IMR-90 (cell line): ENCODE data around the gene DYNLT3. TPM values are rescaled to one million over a fixed set of nuclear protein-coding genes. Genes with fewer than 3 reads are reported as not detected.

Experiments
- ATAC-seq: fragments of 200-7000 bp; cut with Tn5 transposase; 2 replicates; pipeline ENCODE4 v1.9.1; 2020; ENCODE audit warnings: low read depth, mild to moderate bottlenecking, moderate library complexity
- BruUV-seq: library from RNA; stranded (reverse); fragments of 400-500 nt; replicated peaks from 2 replicates; lab custom pipeline; 2021; lab: Mats Ljungman, UMichigan
- CTCF ChIA-PET: fragments of 300-600 bp; formaldehyde crosslinking; extraction: SDS; loops from one replicate; lab custom pipeline; 2021; ENCODE audit warnings: antibody characterized with exemption; lab: Yijun Ruan, JAX
- POLR2A ChIA-PET: fragments of 300-600 bp; sonication (Branson Sonifier 250); formaldehyde crosslinking; loops from one replicate; lab custom pipeline; 2022; ENCODE audit warnings: antibody characterized with exemption; ENCODE audit not compliant: unreplicated experiment; lab: Charles Lee
- DNase-seq: peaks from one replicate; pipeline ENCODE4 v3.0.0; 2013
- H2AFZ ChIP-seq: replicated peaks from 2 replicates; pipeline ENCODE3; 2013; ENCODE audit warnings: low read length, mild to moderate bottlenecking; ENCODE audit not compliant: poor library complexity
- H2AK5ac ChIP-seq: 2 replicates; pipeline ENCODE4 v1.6.1; 2013; ENCODE audit warnings: low read depth, low read length, inconsistent platforms
- H2AK9ac ChIP-seq: replicated peaks from 2 replicates; pipeline ENCODE3; 2013; ENCODE audit warnings: mild to moderate bottlenecking, low read depth, low read length, moderate library complexity; ENCODE audit not compliant: poor library complexity
- H2BK120ac ChIP-seq: 2 replicates; pipeline ENCODE4 v1.6.1; 2013; ENCODE audit warnings: low read depth, low read length, inconsistent platforms
- H2BK15ac ChIP-seq: 3 replicates; pipeline ENCODE4 v1.6.1; 2013; ENCODE audit warnings: low read depth, low read length, inconsistent platforms
- H2BK20ac ChIP-seq: 2 replicates; pipeline ENCODE4 v1.6.1; 2013; ENCODE audit warnings: low read depth, mild to moderate bottlenecking, inconsistent platforms, low read length, moderate library complexity
- H2BK5ac ChIP-seq: 2 replicates; pipeline ENCODE4 v1.6.1; 2013; ENCODE audit warnings: mild to moderate bottlenecking, low read depth, low read length, inconsistent platforms; ENCODE audit not compliant: poor library complexity, severe bottlenecking
- H3K14ac ChIP-seq: replicated peaks from 2 replicates; pipeline ENCODE4 v1.6.1; 2013; ENCODE audit warnings: low read depth, low read length, inconsistent platforms
- H3K18ac ChIP-seq: 2 replicates; pipeline ENCODE4 v1.6.1; 2013; ENCODE audit warnings: low read depth, low read length, control low read depth
- H3K23ac ChIP-seq: 2 replicates; pipeline ENCODE4 v1.6.1; 2013; ENCODE audit warnings: low read depth, low read length, inconsistent platforms
- H3K27ac ChIP-seq: 2 replicates; pipeline ENCODE4 v1.5.1; 2013; ENCODE audit warnings: mild to moderate bottlenecking, control low read depth, low read length; ENCODE audit not compliant: insufficient read depth
- H3K27me3 ChIP-seq: 2 replicates; pipeline ENCODE4 v1.6.1; 2013; ENCODE audit warnings: low read length; ENCODE audit not compliant: control insufficient read depth, insufficient read depth
- H3K36me3 ChIP-seq: 2 replicates; pipeline ENCODE4 v1.6.1; 2013; ENCODE audit warnings: low read length, mixed read lengths; ENCODE audit not compliant: control insufficient read depth, insufficient read depth
- H3K4ac ChIP-seq: 2 replicates; pipeline ENCODE4 v1.6.1; 2013; ENCODE audit warnings: low read depth, low read length, inconsistent platforms
- H3K4me1 ChIP-seq: 2 replicates; pipeline ENCODE4 v1.6.1; 2013; ENCODE audit warnings: low read length, mixed read lengths; ENCODE audit not compliant: control insufficient read depth, insufficient read depth
- H3K4me2 ChIP-seq: 2 replicates; pipeline ENCODE4 v1.6.1; 2013; ENCODE audit warnings: low read depth, mild to moderate bottlenecking, control low read depth, low read length, moderate library complexity
- H3K4me3 ChIP-seq: 2 replicates; pipeline ENCODE4 v1.5.1; 2013; ENCODE audit warnings: low read depth, mild to moderate bottlenecking, control low read depth, low read length, moderate library complexity; ENCODE audit not compliant: insufficient read depth
- H3K56ac ChIP-seq: 2 replicates; pipeline ENCODE4 v1.6.1; 2013; ENCODE audit warnings: low read length, inconsistent platforms; ENCODE audit not compliant: insufficient read depth; ENCODE audit errors: extremely low read depth
- H3K79me1 ChIP-seq, 2 experiments: 2 replicates each; pipeline ENCODE4 v1.6.1; 2013; ENCODE audit warnings: low read length in 2 of 2, inconsistent platforms in 1 of 2, low read depth in 1 of 2
- H3K9ac ChIP-seq: 2 replicates; pipeline ENCODE4 v1.6.1; 2013; ENCODE audit warnings: low read depth, low read length, control low read depth
- H3K9me1 ChIP-seq: 2 replicates; pipeline ENCODE4 v1.6.1; 2013; ENCODE audit warnings: low read length, inconsistent platforms; ENCODE audit not compliant: insufficient read depth
- H3K9me3 ChIP-seq: 2 replicates; pipeline ENCODE4 v1.6.1; 2013; ENCODE audit warnings: low read length; ENCODE audit not compliant: control insufficient read depth, insufficient read depth
- H4K20me1 ChIP-seq: 2 replicates; pipeline ENCODE4 v1.6.1; 2013; ENCODE audit warnings: low read length, inconsistent platforms; ENCODE audit not compliant: insufficient read depth
- H4K5ac ChIP-seq: 2 replicates; pipeline ENCODE4 v1.6.1; 2013; ENCODE audit warnings: mild to moderate bottlenecking, low read depth, low read length, control low read depth
- H4K8ac ChIP-seq, 2 experiments: 2 replicates each; pipeline ENCODE4 v1.6.1; 2013; ENCODE audit warnings: low read depth in 2 of 2, low read length in 2 of 2, control low read depth in 1 of 2, inconsistent platforms in 1 of 2
- H4K91ac ChIP-seq: 2 replicates; pipeline ENCODE4 v1.6.1; 2013; ENCODE audit warnings: low read depth, low read length, inconsistent platforms; ENCODE audit not compliant: insufficient read depth
- CEBPB ChIP-seq: IDR thresholded peaks from 2 replicates; pipeline ENCODE4 v1.6.1; 2012; ENCODE audit warnings: low read depth, low read length, improper control_type of control experiment
- MXI1 ChIP-seq: IDR thresholded peaks from 2 replicates; pipeline ENCODE4 v1.6.1; 2012; ENCODE audit warnings: low read depth, mild to moderate bottlenecking, low read length, moderate library complexity, borderline replicate concordance
- SMC3 ChIP-seq: fragments of 150-350 bp; IDR thresholded peaks from 2 replicates; pipeline ENCODE4 v1.6.1; 2016; ENCODE audit warnings: low read depth, mild to moderate bottlenecking, antibody characterized with exemption, low read length, moderate library complexity
- WGBS, 2 experiments: methylation state at CpG; one replicate each; pipeline versions ENCODE4 v1.1.5 to v1.1.7; 2013; ENCODE audit warnings: missing lambda C conversion rate in 2 of 2; ENCODE audit not compliant: insufficient read length in 1 of 2; ENCODE audit errors: extremely low coverage in 2 of 2; 5-methylcytosine and 5-hydroxymethylcytosine counted together
- dilution Hi-C: fragments of 300-500 bp; cut with HindIII; formaldehyde crosslinking; loops from one replicate; pipeline ENCODE4 v1.14.3; 2018; ENCODE audit warnings: low sequenced_read_pairs; ENCODE audit not compliant: unreplicated experiment
- in situ Hi-C: fragments of 300-500 bp; cut with MboI; formaldehyde crosslinking; loops from 3 replicates; pipeline ENCODE4 v1.14.3; 2019; ENCODE audit warnings: low sequenced_read_pairs, inconsistent platforms, mixed read lengths
- intact Hi-C: fragments of 100-400 bp; cut with micrococcal nuclease; formaldehyde crosslinking; loops from 2 replicates; pipeline ENCODE4 v1.10.0; 2022
- polyA plus RNA-seq, 3 experiments: library from polyadenylated mRNA; depleted of rRNA; stranded (reverse); fragments of >200 nt; gene quantifications; 2 replicates each; pipeline ENCODE4 v1.2.3, GENCODE V29; 2012; ENCODE audit warnings: low replicate concordance in 1 of 3
- total RNA-seq: library from RNA; depleted of rRNA; stranded (reverse); fragments of >200 nt; gene quantifications from 2 replicates; pipeline ENCODE4 v1.2.3, GENCODE V29; 2012
- TF ChIP-seq, protein P1 (sequence below): fragments of 150-350 bp; IDR thresholded peaks from 2 replicates; pipeline ENCODE4 v1.6.1; 2016; ENCODE audit warnings: low read depth, mild to moderate bottlenecking, low read length, moderate library complexity, borderline replicate concordance

The DYNLT3 gene
- total and polyA plus RNA-seq, 2 of the 4 experiments (the other 2 are of a cell fraction): 15.7 to 18.8 TPM

DNA sequence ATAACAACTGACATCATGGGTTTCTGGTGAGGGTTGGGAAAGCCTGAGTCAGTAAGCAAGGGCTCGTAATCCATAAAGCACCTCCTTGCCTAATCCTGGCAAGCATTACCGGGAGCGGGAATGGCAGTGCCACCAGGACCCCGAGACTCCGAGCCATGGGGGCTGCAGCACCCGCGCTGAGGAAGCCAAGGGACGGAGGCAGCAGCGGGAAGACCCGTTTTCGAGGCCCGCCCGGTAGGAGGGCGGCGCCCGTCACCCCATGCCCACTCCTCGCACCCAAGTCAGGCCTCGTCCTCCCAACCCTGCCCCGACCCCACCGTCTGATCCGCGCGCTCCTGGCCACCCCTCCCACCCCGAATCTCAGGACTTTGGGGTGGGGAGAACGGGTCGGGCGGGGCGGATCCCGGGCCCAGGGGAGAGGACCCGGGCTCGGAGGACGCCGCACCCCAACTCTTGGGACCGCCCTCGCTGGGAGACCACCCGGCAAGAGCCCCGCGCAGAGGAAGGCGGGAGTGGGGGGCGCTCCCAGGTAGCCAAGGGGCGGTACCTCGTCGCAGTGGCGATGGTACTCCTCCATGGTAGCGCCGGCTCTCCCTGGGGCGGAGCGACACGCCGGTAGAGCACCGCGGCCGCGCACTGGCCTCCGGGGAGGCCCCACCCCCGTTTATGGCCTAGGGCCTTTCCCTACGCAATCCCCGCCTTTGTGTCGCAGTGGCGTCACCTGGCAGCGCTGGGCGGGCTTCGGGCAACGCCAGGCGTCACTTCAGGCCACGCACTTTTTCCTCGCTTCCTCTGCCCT is at the start of gene DYNLT3 (continued):
- no peak for TF ChIP-seq MXI1
- TF ChIP-seq, protein P1, sequence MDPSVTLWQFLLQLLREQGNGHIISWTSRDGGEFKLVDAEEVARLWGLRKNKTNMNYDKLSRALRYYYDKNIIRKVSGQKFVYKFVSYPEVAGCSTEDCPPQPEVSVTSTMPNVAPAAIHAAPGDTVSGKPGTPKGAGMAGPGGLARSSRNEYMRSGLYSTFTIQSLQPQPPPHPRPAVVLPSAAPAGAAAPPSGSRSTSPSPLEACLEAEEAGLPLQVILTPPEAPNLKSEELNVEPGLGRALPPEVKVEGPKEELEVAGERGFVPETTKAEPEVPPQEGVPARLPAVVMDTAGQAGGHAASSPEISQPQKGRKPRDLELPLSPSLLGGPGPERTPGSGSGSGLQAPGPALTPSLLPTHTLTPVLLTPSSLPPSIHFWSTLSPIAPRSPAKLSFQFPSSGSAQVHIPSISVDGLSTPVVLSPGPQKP: no peak
- no peak for TF ChIP-seq SMC3

DNA sequence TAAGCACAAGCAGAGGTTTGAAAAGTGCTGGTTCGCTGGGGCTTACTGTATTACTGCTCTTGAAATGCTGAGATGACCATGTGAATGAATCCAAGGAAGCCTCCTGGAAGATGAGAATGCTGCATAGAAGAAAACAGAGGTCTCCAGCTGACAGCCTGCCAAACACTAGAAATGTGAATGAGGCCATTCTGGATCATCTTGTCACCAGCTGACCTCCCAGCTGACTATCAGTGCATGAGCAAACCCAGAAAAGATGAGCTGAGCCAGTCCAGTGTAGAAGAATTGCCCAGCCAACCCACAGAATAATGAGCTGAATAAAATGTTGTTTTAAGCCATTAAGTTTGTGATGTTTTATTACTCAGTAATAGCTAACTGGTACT is 49.1 kb upstream of the DYNLT3 start:
- CTCF ChIA-PET: no interaction called here
- ATAC-seq: no peak
- 20% methylated on average over 1 of the region's 1 CpG; no CpG with 5 or more reads in 1 of the 2 experiments for WGBS, 2 experiments

More for the DNA sequence above, 49.1 kb upstream of the DYNLT3 start:
- Histone ChIP-seq H2BK120ac (no peak overlapping the region), H3K9ac (no peak overlapping the region), H3K27ac (no peak overlapping the region), H2BK15ac (no peak overlapping the region), H3K4ac (no peak overlapping the region), H3K56ac (no peak overlapping the region), H3K14ac (no peak overlapping the region), H3K4me1 (no peaks in the 10 kb centered on the region), H3K18ac (no peak overlapping the region), H3K79me1 (no peaks in the 10 kb centered on the region), H2AFZ (no peak overlapping the region), H3K27me3 (no peaks in the 10 kb centered on the region; the same call in 1 of the 2 replicates), H3K36me3 (no peaks in the 10 kb centered on the region), H4K91ac (no peak overlapping the region), H3K9me1 (no peaks in the 10 kb centered on the region), H3K9me3 (no peaks in the 10 kb centered on the region), H4K5ac (no peak overlapping the region), H2BK20ac (no peak overlapping the region), H3K4me3 (no peak overlapping the region), H3K4me2 (no peak overlapping the region), H2AK9ac (no peak overlapping the region), H2BK5ac (no peak overlapping the region), H4K20me1 (no peaks in the 10 kb centered on the region), H2AK5ac (no peak overlapping the region), H4K8ac (no peak overlapping the region), H3K23ac (no peak overlapping the region)
- DNase-seq: peak; percentile 8
- in situ Hi-C loops: no loop called here
- dilution Hi-C loops: no loop called here
- no peak for TF ChIP-seq CEBPB
- BruUV-seq: no TSS peak
- intact Hi-C loops: no loop called here
- POLR2A ChIA-PET: no interaction called here
